Suprapubic skin (tissue), 4 donors: ENCODE data around the gene PARP8.

Experiments
- CTCF ChIP-seq, 2 donors: fragments of 200-600 bp in 1 of 2; fragments of 450-650 bp in 1 of 2; sonication (generic) in 1 of 2; IDR thresholded peaks; one replicate each; pipeline ENCODE4 v1.5.1; 2016 to 2019; ENCODE audit warnings: antibody characterized with exemption in 2 of 2, mild to moderate bottlenecking in 1 of 2, moderate library complexity in 1 of 2
- EP300 ChIP-seq: sonication (generic); formaldehyde crosslinking; IDR thresholded peaks from one replicate; pipeline ENCODE4 v1.6.1; 2017; ENCODE audit warnings: antibody characterized with exemption
- POLR2A ChIP-seq, 2 donors: fragments of 450-650 bp; IDR thresholded peaks; one replicate each; pipeline ENCODE4 v1.6.1; 2017; ENCODE audit warnings: antibody characterized with exemption in 2 of 2, mild to moderate bottlenecking in 2 of 2, moderate library complexity in 2 of 2
- POLR2AphosphoS5 ChIP-seq, 3 donors: sonication (generic); formaldehyde crosslinking; IDR thresholded peaks; one replicate each; pipeline ENCODE4 v1.6.1; 2017; ENCODE audit warnings: antibody characterized with exemption in 3 of 3

GRCh38 chr5:50663636-50664035 lies 2.8 kb upstream of the PARP8 start:
- TF ChIP-seq POLR2A (IDR thresholded peaks at IDR 0.05) (no peak), CTCF (IDR thresholded peaks at IDR 0.05) (no peak), POLR2AphosphoS5 (IDR thresholded peaks at IDR 0.05) (no peak), EP300 (no peak)
